ENCODE results near the gene GAP43. TPM values are rescaled to one million over a fixed set of nuclear protein-coding genes. Genes with fewer than 3 reads are reported as not detected.

The GAP43 gene
- total RNA-seq, 1 donor from 2014 or later, result 0.96 TPM

- DNase-seq (ENCODE audit: low spot score), result no peak
These were observed 37.5 kb downstream of the GAP43 start for GRCh38 chr3:115660646-115661337.

- DNase-seq (ENCODE audit: low spot score), result no peak
These were observed 39.0 kb downstream of the GAP43 start for GRCh38 chr3:115662356-115662755.

GRCh38 chr3:115663414-115663813 lies 40.1 kb downstream of the GAP43 start:
- no peak for DNase-seq (ENCODE audit: low spot score)

- peak; percentile 31 for DNase-seq (ENCODE audit: low spot score)
These were observed 42.8 kb downstream of the GAP43 start for GRCh38 chr3:115666081-115666480.

GRCh38 chr3:115666920-115667737 lies 43.8 kb downstream of the GAP43 start:
- DNase-seq (ENCODE audit: low spot score), result no peak

- no peak for DNase-seq (ENCODE audit: low spot score)
These were observed 44.4 kb downstream of the GAP43 start for GRCh38 chr3:115667738-115668065.

GRCh38 chr3:115670911-115671310 lies 47.6 kb downstream of the GAP43 start:
- no peak for DNase-seq (ENCODE audit: low spot score)

GRCh38 chr3:115671761-115672455 lies 48.6 kb downstream of the GAP43 start:
- DNase-seq (ENCODE audit: low spot score), result no peak

- no peak for DNase-seq (ENCODE audit: low spot score)
These were observed 50.6 kb downstream of the GAP43 start for GRCh38 chr3:115673881-115674280.

GRCh38 chr3:115676336-115676735 lies 53.0 kb downstream of the GAP43 start:
- DNase-seq (ENCODE audit: low spot score), result no peak

GRCh38 chr3:115680803-115681345 lies 57.6 kb downstream of the GAP43 start:
- no peak for DNase-seq (ENCODE audit: low spot score)

GRCh38 chr3:115681736-115682135 lies 58.4 kb downstream of the GAP43 start:
- no peak for DNase-seq (ENCODE audit: low spot score)

- no peak for DNase-seq (ENCODE audit: low spot score)
These were observed 60.0 kb downstream of the GAP43 start for GRCh38 chr3:115683305-115683704.

- DNase-seq (ENCODE audit: low spot score), result no peak
These were observed 60.5 kb downstream of the GAP43 start for GRCh38 chr3:115683773-115684172.

GRCh38 chr3:115685097-115685496 lies 61.8 kb downstream of the GAP43 start:
- no peak for DNase-seq (ENCODE audit: low spot score)

GRCh38 chr3:115687721-115688120 lies 64.4 kb downstream of the GAP43 start:
- DNase-seq (ENCODE audit: low spot score), result no peak

GRCh38 chr3:115688418-115688817 lies 65.1 kb downstream of the GAP43 start:
- no peak for DNase-seq (ENCODE audit: low spot score)

GRCh38 chr3:115689928-115690327 lies 66.6 kb downstream of the GAP43 start:
- no peak for DNase-seq (ENCODE audit: low spot score)

GRCh38 chr3:115691964-115692363 lies 68.7 kb downstream of the GAP43 start:
- DNase-seq (ENCODE audit: low spot score), result no peak

GRCh38 chr3:115692887-115693524 lies 69.7 kb downstream of the GAP43 start:
- peak; percentile 87 for DNase-seq (ENCODE audit: low spot score)

- DNase-seq (ENCODE audit: low spot score), result no peak
These were observed 70.6 kb downstream of the GAP43 start for GRCh38 chr3:115693868-115694267.

- no peak for DNase-seq (ENCODE audit: low spot score)
These were observed 71.8 kb downstream of the GAP43 start for GRCh38 chr3:115695090-115695489.
